Brain microvascular endothelial cell (primary cell): ENCODE measurements around the gene CSNK1D.
"Not testable (repeated sequence)": the region's sequence is repeated elsewhere in the genome, so short reads cannot be mapped to it uniquely, and the experiment has no call there.

Source experiments
- DNase-seq: peaks from one replicate; pipeline ENCODE4 v3.0.0-alpha.2; 2020
- H3K27ac ChIP-seq: fragments of 250-450 bp; sonication (Bioruptor Pico); 2 replicates; pipeline ENCODE4 v1.5.1; 2020; ENCODE audit warnings: mild to moderate bottlenecking, moderate library complexity
- H3K27me3 ChIP-seq: fragments of 250-450 bp; sonication (Bioruptor Pico); replicated peaks from 2 replicates; pipeline ENCODE4 v1.5.1; 2020; ENCODE audit warnings: mild to moderate bottlenecking
- H3K36me3 ChIP-seq: fragments of 250-450 bp; sonication (Bioruptor Pico); replicated peaks from 2 replicates; pipeline ENCODE4 v1.5.1; 2020; ENCODE audit warnings: mild to moderate bottlenecking
- H3K4me3 ChIP-seq: 2 replicates; pipeline ENCODE4 v1.5.1; 2011; ENCODE audit warnings: low read depth, mild to moderate bottlenecking, control low read depth, low read length, moderate library complexity
- in situ Hi-C: cut with HindIII; loops from 2 replicates; pipeline ENCODE4 v1.10.0; 2017; ENCODE audit warnings: low sequenced_read_pairs, low pct_ligation_motif_present
- TF ChIP-seq, protein P1 (sequence below): IDR thresholded peaks from 2 replicates; pipeline ENCODE4 v1.5.1; 2011; ENCODE audit warnings: low read depth, mild to moderate bottlenecking, moderate library complexity, low read length, control low read depth, inconsistent platforms; ENCODE audit errors: missing control alignments

Gene CSNK1D

DNA sequence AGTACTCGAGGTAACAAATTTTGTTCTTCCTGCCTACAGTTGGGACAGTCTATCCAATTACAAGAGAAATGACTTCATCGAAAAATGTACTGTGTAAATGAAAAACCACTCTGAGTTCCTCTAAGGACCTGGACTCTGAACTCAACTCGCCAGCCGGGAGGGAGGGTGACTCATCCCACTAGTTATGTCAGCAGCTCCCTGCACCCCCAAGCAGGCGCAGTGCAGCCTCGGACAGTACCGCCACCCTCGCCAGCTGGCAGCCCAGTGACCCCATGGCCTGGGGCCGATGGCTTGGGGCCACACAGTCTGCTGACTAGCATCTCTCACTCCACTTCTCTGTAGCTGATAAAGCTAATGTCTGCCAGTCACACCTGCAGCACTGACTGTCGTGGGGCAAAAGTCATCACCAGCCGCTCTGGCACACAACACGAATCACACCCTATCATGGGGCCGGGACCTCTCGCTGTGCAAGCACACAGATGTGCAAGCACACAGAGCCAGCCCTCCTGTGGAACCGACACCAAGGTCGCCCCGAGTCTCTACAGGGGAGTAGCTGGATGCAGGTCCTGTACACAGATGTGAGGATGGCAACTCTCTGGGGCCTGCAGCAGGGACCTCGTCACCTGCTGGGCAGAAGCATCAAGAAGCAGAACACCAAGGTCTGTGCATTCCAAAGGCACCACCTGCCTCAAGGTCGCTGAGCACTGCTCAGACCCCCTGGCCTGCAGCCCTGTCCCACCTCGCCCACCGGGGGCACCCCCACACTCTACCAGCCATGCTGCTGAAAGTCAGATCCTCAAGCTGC lies 5.7 kb downstream of the CSNK1D start:
- peak overlapping the region; percentile 92 for H3K27ac ChIP-seq
- DNase-seq: peak; percentile 95

DNA sequence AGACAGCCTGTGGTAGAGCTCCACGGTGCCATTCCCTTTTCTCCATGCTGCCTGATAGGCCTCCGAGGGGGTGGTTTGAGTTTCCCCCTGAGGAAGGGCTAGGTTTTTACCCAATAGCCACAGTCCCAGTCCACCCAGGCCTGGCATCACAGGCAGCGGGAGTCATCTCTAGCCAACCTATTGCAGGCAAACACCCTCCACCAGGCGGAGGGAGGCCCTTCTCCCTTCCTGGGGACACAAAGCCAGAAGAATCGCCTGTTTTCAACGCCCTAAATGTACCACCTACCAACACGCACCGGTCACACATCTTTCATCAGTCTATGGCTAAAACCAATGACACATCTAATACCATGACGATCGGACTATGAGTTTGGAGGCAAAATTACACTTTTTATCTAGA lies 7.4 kb downstream of the CSNK1D start:
- TF ChIP-seq, protein P1, sequence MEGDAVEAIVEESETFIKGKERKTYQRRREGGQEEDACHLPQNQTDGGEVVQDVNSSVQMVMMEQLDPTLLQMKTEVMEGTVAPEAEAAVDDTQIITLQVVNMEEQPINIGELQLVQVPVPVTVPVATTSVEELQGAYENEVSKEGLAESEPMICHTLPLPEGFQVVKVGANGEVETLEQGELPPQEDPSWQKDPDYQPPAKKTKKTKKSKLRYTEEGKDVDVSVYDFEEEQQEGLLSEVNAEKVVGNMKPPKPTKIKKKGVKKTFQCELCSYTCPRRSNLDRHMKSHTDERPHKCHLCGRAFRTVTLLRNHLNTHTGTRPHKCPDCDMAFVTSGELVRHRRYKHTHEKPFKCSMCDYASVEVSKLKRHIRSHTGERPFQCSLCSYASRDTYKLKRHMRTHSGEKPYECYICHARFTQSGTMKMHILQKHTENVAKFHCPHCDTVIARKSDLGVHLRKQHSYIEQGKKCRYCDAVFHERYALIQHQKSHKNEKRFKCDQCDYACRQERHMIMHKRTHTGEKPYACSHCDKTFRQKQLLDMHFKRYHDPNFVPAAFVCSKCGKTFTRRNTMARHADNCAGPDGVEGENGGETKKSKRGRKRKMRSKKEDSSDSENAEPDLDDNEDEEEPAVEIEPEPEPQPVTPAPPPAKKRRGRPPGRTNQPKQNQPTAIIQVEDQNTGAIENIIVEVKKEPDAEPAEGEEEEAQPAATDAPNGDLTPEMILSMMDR: no peak
- Histone ChIP-seq H3K4me3 (no peak overlapping the region), H3K27me3 (no peaks in the 10 kb centered on the region), H3K36me3 (peaks cover 84% of the 10 kb centered on the region), H3K27ac (no peak overlapping the region)
- DNase-seq: no peak
- in situ Hi-C loops: no loop called here

More for the DNA sequence above, 5.7 kb downstream of the CSNK1D start:
- in situ Hi-C loops: no loop called here
- TF ChIP-seq, protein P1: no peak
- H3K36me3 ChIP-seq: peaks cover 76% of the 10 kb centered on the region
- no peak overlapping the region for H3K4me3 ChIP-seq
- H3K27me3 ChIP-seq: no peaks in the 10 kb centered on the region

DNA sequence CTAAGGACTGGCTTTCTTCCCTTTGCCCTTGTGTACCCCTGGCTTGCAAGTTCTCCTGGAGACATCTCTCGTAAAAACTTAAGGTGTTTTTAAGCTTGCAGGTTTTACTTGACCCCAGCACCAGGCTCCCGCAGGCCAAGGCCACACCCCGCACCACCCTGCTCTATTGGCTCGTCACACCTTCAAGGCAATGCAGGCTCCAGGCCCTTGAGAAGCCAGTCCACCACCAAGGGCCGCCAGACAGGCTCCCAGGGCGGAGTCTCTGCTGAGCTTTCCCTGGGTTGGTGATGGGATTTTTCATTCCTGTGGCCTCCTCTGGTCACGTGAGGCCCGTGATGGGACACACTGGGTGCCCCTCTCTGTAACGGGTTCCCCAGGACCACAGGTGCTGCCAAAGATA lies 9.9 kb downstream of the CSNK1D start:
- TF ChIP-seq, protein P1: no peak
- H3K27ac ChIP-seq: no peak overlapping the region
- no peaks in the 10 kb centered on the region for H3K27me3 ChIP-seq
- in situ Hi-C loops: no loop called here
- no peak for DNase-seq
- peaks cover 85% of the 10 kb centered on the region for H3K36me3 ChIP-seq
- no peak overlapping the region for H3K4me3 ChIP-seq

DNA sequence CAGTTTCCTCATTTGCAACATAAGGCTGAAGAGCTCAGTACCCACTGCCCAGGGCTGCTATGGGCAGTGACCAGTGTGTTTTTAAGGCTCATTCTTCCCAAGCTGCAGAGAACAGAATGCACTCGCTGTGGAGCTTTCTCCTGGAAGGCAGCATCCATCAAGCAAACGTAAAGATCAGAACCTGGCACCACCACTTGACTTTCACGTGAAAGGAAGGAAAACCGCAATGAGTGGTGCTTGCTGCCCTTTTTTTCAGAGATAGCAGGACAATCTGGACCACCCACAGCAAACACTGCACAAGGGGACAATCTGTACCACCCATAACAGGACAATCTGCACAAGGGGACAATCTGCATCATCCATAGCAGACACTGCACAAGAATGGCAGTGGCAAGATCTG lies 11.2 kb downstream of the CSNK1D start:
- Histone ChIP-seq H3K27me3 (no peaks in the 10 kb centered on the region), H3K27ac (no peak overlapping the region), H3K4me3 (no peak overlapping the region), H3K36me3 (peaks cover 90% of the 10 kb centered on the region)
- in situ Hi-C loops: no loop called here
- TF ChIP-seq, protein P1: no peak
- no peak for DNase-seq

DNA sequence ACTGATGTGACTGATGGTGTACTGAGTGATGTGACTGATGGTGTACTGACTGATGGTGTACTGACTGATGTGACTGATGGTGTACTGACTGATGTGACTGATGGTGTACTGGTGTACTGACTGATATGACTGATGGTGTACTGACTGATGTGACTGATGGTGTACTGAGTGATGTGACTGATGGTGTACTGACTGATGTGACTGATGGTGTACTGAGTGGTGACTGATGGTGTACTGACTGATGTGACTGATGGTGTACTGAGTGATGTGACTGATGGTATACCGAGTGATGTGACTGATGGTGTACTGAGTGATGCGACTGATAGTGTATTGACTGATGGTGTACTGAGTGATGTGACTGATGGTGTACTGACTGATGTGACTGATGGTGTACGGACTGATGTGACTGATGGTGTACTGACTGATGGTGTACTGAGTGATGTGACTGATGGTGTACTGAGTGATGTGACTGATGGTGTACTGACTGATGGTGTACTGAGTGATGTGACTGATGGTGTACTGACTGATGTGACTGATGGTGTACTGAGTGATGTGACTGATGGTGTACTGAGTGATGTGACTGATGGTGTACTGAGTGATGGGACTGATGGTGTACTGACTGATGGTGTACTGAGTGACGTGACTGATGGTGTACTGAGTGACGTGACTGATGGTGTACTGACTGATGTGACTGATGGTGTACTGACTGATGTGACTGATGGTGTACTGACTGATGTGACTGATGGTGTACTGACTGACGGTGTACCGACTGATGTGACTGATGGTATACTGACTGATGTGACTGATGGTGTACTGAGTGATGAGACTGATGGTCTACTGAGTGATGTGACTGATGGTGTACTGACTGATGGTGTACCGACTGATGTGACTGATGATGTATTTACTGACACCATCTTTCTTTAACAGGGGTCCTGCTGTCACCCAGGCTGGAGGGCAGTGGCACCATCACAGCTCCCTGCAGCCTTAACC lies 13.2 kb downstream of the CSNK1D start:
- H3K27me3 ChIP-seq, DNase-seq, H3K4me3 ChIP-seq, H3K27ac ChIP-seq, in situ Hi-C loops: not testable (repeated sequence)
- H3K36me3 ChIP-seq: peaks cover 93% of the 10 kb centered on the region

DNA sequence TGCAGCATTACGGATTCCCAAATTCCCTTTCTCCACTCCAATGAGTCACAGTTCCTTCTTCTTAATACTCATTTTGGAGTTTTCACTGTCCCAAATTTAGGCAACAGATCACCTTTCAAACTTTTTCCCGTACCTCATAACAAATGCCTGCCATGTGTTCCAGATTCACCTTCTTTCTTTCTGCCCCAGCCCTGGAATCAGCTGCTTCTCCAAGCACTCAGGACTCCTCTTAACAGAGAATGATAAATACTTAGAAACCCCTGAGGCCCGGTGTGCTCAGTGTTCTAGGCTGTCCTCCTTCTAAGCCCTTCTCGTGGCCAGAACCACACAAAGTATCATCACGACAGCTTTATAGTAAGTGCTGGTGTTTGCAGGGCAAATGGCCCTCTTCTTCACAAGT lies 14.9 kb downstream of the CSNK1D start:
- in situ Hi-C loops: no loop called here
- Histone ChIP-seq H3K36me3 (peaks cover 78% of the 10 kb centered on the region), H3K4me3 (no peak overlapping the region), H3K27ac (no peak overlapping the region), H3K27me3 (no peaks in the 10 kb centered on the region)
- DNase-seq: no peak
- TF ChIP-seq, protein P1: no peak
